SK-N-SH (cell line): ENCODE measurements around the gene TMEM98.

Experiments used
- ELF1 ChIP-seq: IDR thresholded peaks from 2 replicates; pipeline ENCODE4 v1.4.0; 2012
- EZH2phosphoT487 ChIP-seq: fragments of 200-600 bp; sonication (generic); IDR thresholded peaks from 2 replicates; pipeline ENCODE4 v1.6.1; 2017; ENCODE audit warnings: low read depth, mixed run types, mild to moderate bottlenecking, antibody characterized with exemption, moderate library complexity, borderline replicate concordance
- FOXM1 ChIP-seq: IDR thresholded peaks from 2 replicates; pipeline ENCODE4 v1.4.0; 2012; ENCODE audit warnings: low read depth, mild to moderate bottlenecking
- MXI1 ChIP-seq: IDR thresholded peaks from 2 replicates; pipeline ENCODE4 v1.6.1; 2012; ENCODE audit warnings: mild to moderate bottlenecking, low read depth, low read length, improper control_type of control experiment
- NRF1 ChIP-seq: IDR thresholded peaks from 2 replicates; pipeline ENCODE4 v1.6.1; 2012; ENCODE audit warnings: low read depth, mild to moderate bottlenecking, low read length
- POLR2AphosphoS5 ChIP-seq: IDR thresholded peaks from 2 replicates; pipeline ENCODE4 v1.6.1; 2012; ENCODE audit warnings: low read depth, low read length
- RFX5 ChIP-seq: IDR thresholded peaks from 2 replicates; pipeline ENCODE4 v1.6.1; 2012; ENCODE audit warnings: mild to moderate bottlenecking, improper control_type of control experiment, low read length
- SMC3 ChIP-seq: IDR thresholded peaks from 2 replicates; pipeline ENCODE4 v1.6.1; 2012; ENCODE audit warnings: low read depth, low read length, improper control_type of control experiment
- TAF1 ChIP-seq: IDR thresholded peaks from 2 replicates; pipeline ENCODE4 v1.6.1; 2012; ENCODE audit warnings: low read depth, mild to moderate bottlenecking, low read length, moderate library complexity, borderline replicate concordance
- TF ChIP-seq, protein P1 (sequence below): fragments of 200-600 bp; sonication (generic); IDR thresholded peaks from 2 replicates; pipeline ENCODE4 v1.6.1; 2017; ENCODE audit warnings: antibody characterized with exemption, mild to moderate bottlenecking, moderate library complexity
- TF ChIP-seq, protein P2 (sequence below): IDR thresholded peaks from 2 replicates; pipeline ENCODE4 v1.6.1; 2012; ENCODE audit warnings: mild to moderate bottlenecking, low read depth, low read length, moderate library complexity
- TF ChIP-seq, protein P3 (sequence below): IDR thresholded peaks from 2 replicates; pipeline ENCODE4 v1.4.0; 2012; ENCODE audit warnings: low read depth, borderline replicate concordance

GRCh38 chr17:32899236-32900013 is 28.5 kb upstream of the TMEM98 start:
- TF ChIP-seq SMC3 (no peak), ELF1 (no peak), MXI1 (no peak), RFX5 (no peak), EZH2phosphoT487 (no peak), NRF1 (no peak), POLR2AphosphoS5 (no peak), FOXM1 (no peak), TAF1 (no peak)
- TF ChIP-seq, protein P1, sequence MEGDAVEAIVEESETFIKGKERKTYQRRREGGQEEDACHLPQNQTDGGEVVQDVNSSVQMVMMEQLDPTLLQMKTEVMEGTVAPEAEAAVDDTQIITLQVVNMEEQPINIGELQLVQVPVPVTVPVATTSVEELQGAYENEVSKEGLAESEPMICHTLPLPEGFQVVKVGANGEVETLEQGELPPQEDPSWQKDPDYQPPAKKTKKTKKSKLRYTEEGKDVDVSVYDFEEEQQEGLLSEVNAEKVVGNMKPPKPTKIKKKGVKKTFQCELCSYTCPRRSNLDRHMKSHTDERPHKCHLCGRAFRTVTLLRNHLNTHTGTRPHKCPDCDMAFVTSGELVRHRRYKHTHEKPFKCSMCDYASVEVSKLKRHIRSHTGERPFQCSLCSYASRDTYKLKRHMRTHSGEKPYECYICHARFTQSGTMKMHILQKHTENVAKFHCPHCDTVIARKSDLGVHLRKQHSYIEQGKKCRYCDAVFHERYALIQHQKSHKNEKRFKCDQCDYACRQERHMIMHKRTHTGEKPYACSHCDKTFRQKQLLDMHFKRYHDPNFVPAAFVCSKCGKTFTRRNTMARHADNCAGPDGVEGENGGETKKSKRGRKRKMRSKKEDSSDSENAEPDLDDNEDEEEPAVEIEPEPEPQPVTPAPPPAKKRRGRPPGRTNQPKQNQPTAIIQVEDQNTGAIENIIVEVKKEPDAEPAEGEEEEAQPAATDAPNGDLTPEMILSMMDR = no peak
- TF ChIP-seq, protein P2, sequence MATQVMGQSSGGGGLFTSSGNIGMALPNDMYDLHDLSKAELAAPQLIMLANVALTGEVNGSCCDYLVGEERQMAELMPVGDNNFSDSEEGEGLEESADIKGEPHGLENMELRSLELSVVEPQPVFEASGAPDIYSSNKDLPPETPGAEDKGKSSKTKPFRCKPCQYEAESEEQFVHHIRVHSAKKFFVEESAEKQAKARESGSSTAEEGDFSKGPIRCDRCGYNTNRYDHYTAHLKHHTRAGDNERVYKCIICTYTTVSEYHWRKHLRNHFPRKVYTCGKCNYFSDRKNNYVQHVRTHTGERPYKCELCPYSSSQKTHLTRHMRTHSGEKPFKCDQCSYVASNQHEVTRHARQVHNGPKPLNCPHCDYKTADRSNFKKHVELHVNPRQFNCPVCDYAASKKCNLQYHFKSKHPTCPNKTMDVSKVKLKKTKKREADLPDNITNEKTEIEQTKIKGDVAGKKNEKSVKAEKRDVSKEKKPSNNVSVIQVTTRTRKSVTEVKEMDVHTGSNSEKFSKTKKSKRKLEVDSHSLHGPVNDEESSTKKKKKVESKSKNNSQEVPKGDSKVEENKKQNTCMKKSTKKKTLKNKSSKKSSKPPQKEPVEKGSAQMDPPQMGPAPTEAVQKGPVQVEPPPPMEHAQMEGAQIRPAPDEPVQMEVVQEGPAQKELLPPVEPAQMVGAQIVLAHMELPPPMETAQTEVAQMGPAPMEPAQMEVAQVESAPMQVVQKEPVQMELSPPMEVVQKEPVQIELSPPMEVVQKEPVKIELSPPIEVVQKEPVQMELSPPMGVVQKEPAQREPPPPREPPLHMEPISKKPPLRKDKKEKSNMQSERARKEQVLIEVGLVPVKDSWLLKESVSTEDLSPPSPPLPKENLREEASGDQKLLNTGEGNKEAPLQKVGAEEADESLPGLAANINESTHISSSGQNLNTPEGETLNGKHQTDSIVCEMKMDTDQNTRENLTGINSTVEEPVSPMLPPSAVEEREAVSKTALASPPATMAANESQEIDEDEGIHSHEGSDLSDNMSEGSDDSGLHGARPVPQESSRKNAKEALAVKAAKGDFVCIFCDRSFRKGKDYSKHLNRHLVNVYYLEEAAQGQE = no peak
- TF ChIP-seq, protein P3, sequence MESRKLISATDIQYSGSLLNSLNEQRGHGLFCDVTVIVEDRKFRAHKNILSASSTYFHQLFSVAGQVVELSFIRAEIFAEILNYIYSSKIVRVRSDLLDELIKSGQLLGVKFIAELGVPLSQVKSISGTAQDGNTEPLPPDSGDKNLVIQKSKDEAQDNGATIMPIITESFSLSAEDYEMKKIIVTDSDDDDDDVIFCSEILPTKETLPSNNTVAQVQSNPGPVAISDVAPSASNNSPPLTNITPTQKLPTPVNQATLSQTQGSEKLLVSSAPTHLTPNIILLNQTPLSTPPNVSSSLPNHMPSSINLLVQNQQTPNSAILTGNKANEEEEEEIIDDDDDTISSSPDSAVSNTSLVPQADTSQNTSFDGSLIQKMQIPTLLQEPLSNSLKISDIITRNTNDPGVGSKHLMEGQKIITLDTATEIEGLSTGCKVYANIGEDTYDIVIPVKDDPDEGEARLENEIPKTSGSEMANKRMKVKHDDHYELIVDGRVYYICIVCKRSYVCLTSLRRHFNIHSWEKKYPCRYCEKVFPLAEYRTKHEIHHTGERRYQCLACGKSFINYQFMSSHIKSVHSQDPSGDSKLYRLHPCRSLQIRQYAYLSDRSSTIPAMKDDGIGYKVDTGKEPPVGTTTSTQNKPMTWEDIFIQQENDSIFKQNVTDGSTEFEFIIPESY = no peak
